Stimulated activated CD8-positive, alpha-beta memory T cell treated with anti-CD3 and anti-CD28 coated beads, Interleukin-2, amount 100 ng/mL, for 1 hour (primary cell): ENCODE results near the gene TRERF1.
A peak's percentile ranks its signal among the peaks of the same experiment; 100 is the strongest.

Source experiments
- DNase-seq, 2 donors: peaks; one replicate each; pipeline ENCODE4 v3.0.0-alpha.2; 2020; ENCODE audit warnings: low read depth in 2 of 2

The TRERF1 gene

DNA sequence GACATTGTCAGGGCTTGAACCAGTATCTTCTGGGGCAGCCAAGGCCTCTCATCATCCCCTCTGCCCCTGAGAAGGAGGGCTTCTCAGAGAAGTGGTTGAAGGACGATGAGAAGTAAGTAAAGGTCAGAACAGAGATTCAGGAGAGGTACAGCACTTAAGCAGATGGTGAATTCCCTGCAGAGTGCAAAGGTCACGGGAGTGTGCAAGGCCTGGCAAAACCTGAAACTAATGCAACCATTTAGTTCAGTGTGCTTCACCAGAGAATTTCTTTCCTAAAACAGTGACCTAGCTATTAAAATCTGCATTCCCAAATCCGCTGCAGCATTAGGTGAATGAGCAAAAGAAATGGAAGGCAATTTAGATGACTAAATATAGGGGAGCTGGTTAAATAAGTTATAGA, 58.4 kb downstream of the TRERF1 start:
- no peak for DNase-seq

DNA sequence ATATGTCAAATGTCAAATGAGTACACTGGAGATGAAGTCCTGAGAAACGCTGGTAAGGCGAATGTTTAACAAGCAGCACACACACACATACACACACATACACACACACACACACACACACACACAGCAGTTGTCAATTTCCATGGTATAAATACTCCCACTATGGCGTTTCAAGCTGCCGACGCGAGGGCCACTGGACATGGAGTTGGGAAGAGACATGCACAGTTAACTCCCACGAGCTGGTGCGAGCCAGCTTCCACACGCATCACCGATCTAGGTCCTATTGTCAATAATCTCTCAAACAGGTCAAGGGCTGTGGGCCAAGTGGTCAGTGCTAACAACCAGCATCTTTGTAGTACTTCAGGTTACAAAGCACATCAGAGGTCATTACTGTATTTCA, 58.9 kb downstream of the TRERF1 start:
- no peak for DNase-seq

DNA sequence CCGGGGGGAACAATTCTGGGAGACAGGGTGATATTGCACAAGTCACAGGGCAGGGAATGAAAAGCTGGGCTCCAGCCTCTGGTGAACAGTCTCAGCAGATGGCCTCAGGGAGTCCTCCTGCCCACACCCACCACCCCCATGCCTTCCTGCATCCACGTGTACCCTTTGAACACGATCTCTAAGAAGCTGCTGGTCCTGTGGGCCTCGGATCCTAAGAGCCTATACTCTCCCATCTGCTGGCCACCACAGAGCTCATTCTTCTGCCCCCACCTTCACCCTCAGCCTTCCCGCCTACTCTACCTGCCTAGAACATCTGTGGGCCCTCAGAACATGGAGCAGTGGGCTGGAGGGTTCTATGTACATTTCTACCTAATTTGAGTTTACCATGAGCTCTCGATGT, 60.3 kb downstream of the TRERF1 start:
- no peak for DNase-seq

DNA sequence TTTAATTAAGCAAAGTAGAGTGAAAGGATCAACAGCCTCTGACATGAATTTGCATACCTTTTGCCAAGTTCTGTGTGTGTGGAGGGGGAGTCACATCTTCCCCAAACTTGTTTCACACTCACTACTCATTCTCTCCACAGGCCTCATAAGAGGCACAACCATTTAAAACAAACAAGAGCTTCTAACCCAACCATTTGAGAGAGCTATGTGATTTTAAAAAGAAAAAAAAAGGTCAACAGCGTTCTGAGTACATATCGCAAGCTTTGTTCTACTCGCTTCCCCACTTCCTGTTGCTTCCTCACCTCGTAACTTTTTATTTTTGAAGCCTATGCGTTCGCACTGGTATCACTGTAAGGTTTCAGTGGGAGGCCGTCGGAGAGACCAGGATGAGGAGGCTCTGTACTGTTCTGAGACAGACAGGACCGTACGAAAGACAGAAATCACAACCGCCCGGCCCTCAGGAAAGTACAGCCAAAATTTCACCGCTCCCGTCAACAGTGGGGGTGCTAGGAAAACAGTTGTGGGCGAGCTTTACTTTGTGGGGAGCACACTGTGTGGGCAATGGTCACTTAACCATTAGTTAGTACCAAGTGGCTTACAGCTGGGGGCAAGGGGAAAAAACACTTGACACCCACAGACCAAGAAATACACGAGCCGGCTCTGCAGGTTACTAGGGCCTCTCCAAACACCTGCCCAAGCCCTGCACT, 61.3 kb downstream of the TRERF1 start:
- peak in 1 of 2 donors; percentile 19 for DNase-seq

DNA sequence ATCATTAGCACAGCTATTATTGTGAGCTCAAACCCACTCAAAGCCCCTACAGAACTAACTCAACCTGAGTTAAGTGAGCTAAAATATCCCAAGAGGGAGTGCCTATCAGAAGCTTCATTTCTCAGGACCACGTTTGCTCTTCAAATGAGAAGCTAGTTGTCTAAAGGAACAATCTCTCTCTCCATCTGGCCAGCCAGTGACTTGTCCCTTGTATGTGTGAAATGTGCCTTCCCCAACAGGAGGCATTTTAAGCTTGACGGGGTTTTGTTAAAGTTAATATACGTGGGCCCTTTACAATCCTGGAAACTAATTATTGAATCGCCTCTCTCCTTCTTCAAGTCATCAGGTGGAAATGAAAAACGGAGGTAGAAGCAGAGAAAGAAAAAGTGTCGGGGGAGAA, 62.0 kb downstream of the TRERF1 start:
- no peak for DNase-seq

DNA sequence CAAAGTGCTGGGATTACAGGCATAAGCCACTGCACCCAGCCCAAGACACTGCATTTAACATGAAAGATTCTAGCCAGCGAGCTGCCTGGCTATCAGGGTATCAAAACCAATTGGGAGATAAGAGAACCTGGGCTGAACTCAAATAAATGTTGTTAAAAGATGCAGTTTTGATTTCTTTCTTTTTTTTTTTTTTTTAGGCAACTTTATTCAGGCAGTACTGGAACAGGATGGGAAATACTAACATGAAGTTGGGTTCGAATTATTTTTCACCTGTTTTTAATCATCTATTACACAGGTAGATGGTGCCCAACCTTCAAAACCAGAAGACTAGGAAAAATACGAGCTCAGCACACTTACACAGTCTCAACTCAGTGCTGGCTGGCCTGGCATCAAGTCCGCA, 63.7 kb downstream of the TRERF1 start:
- DNase-seq: no peak

DNA sequence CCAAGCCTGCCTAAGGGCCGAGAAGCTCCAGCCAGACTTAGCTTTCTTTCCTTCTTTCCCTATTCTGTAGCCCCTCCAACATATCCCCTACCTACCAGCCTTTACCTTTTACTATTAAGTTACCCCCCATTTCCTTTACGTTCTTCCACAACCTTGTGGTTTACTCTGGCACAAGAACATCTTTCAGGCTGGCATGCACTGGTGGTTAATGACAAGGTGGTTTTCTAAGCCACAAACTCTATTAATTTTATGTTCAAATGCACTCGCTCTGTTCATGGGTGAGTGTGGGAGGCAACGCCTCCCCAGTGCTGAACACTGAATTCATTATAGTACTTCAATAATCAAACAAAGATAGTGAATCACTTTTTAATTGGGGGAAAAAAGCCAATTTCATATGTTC, 64.4 kb downstream of the TRERF1 start:
- no peak for DNase-seq

DNA sequence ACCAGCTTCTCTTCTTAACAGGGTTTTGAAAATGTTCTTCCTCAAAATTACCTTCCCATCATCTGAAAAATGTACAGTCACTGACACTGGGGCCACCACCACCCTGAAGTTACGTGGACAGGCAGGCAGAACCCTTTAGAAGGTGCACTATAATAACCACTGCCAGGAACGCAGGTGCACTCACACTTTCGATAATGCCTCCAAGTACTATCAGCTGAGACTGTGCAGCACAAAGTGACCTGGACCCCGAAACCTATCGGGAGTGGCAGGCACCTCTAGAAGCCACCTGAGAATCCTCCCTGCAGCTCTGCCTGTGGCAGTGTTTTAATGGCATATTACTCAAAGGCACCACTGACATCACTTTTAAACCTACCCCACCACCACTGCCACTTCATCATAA, 66.4 kb downstream of the TRERF1 start:
- no peak for DNase-seq

DNA sequence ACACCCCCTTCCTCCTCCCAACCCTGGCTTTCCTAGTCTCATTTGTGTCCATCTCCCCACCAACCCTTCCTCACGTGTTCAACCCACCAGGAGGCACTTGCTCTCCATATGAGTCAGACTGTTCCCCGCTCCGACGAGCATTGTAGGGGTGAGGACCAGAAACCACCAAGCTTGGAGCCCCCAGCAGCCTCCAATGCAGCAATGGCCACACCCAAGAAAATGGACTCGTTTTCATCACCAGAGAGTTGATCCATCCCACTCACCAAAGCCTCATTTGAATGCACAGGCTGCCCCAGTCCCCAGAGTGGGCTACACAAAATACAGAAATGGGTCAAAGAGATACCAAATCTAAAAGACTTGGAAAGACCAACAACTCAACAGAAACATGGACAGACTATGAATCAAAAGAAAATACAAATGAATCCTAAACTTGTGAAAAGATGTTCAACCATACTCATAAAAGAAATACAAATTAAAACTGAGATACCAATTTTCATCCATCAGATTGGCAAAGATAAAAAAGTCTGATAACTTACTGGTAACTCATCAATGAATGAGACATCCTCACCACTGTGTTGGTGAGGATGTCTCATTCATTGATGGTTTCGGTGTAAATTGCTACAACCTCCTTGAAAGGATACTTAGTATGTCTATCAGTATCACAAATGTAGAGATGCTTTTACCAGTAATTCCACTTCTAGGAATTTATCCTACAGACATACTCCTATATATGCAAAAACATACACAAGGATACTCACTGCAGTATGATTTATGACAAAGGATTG, 68.1 kb downstream of the TRERF1 start:
- no peak for DNase-seq

DNA sequence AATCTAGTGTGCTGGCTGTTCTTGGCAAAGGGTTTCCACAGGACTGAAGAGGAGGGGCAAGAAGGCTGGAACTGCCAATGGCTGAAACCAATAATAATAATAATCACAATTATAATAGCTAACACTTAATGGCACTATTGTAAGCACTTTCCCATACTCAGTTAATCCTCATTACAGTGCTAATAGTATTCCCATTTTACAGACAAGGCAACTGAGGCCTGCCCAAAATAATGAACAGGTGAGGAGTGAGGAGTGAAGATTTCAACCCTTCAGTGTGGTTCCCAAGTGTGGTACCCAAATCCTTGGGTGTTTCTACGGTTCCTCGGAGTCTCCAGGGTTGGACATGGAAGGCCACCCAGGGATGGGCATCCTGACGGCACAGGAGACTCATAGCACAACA, 69.9 kb downstream of the TRERF1 start:
- no peak for DNase-seq

DNA sequence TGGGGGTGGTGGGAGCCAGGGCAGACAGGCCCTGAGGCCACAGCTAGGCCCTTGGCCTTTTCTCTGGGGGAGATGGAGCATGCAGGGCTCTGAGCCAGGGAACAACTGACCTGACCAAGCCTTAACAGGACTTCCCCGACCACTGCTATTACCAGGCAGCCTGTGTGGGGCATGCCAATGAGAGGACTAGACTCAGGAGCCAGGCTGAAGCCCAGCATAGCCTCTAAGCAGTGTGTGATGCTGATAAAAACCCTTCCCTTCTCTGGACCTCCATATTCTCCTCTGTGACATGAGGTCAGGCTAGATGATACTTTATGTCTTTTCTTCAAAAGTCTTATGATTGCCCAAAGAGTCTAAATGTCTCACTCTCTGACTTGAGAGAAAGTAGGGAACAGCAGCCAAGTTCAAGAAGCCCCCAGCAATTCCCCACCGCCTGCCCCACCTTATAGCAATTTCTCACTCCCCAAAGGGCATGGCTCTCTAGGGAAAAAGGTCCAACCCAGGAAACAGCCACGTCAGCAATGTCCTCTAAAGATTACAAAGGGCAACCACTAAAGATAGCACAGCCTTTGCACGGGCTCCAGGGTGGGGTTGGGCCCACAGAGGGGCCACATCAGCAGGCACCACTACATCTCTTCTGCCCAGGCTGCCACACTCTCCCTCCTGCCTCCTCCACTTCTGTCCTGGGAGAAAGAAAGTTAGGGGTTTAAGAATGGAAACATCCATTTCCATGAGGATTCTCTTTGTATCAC, 71.3 kb downstream of the TRERF1 start:
- DNase-seq: no peak

DNA sequence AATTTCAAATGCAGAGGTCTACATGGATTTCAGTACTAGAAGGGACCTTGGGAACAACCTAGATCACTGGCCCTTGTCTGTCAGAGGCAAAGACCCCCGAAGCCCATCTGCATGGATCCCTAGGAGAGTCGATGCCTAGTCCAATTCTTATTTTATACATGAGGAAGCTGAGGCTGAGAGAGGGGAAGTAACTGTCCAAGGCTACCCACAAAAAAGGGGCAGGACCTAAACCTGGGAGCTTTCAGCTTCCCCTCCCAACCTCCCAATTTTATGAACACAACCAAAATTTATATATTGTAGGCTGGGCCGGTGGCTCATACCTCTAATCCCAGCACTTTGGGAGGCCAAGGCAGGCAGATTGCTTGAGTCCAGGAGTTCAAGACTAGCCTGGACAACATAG, 73.2 kb downstream of the TRERF1 start:
- no peak for DNase-seq

DNA sequence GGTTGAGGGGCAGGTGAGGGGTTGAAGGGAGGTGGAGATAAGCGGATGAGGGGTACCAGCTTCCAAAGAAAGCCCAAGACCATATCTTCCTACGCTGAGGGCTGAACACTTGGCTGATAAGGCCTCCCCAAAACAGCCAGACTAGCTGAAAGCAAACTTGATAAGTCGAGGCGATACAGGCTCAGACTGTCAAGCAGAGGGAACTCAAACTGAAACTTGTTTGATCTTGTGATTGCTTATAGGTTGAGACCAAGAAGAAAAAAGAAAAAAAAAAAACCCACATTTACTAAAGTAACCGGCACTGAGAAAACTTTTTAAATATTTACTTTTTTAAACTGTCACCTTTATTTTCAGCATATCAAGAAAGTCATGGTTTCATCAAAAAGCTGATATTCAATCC, 73.6 kb downstream of the TRERF1 start:
- DNase-seq: no peak

DNA sequence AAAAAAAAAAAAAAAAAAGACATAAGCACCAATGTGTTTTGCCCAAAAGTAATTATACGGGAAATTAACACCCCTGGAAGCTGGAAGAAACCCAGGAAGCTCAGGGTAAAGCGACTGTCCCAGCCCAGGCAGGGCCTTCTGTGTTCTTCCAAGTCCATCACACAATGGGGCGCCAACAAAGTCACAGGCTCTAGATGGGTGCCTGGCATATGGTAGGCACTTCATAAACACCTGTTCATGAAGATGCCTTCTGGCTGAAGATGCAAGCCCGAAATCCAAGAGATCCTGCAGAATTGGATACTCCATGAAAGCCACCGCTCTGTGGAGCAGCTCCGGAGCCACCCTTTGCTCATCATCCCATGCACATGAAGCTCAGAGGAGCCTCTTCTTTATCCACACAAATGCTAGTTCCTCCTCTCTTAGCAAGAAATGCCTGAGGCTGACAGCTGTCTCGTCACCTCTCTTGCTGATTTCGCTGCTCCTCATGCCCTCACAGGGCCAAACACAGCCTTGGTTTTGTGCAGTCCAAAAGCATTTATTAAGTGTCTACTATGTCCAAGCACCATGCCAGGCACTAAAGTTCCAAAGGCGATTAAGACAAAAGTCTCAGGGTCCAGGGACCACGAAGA, 76.6 kb downstream of the TRERF1 start:
- DNase-seq: no peak

DNA sequence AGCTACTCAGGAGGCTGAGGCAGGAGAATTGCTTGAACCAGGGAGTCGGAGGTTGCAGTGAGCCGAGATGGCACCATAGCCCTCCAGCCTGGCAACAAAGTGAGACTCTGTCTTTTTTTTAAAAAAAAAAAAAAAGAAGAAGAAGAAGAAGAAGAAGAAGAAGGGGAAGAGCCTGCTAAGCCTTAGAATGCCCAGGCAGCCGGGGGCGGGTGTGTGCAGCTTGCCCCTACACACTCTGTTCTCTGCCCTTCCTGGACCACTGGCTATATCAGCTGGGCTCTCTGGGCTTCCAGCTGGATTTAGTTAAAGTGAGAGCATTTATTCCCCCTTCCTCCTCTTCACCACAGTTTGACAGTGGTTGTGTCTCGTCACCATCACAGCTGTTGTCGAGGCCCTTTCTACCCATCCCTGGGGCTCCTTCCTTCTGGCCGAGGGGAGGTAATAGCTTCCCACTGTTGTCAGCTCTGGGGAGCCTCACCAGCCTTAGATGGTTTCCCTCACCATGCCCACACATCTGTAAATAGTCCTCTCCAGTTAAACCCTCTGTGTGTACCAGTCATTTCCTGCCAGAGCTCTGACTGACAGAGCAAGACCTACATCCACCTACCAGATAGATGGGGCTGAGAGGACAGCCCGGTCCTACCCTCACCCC, 77.6 kb downstream of the TRERF1 start:
- DNase-seq: no peak

DNA sequence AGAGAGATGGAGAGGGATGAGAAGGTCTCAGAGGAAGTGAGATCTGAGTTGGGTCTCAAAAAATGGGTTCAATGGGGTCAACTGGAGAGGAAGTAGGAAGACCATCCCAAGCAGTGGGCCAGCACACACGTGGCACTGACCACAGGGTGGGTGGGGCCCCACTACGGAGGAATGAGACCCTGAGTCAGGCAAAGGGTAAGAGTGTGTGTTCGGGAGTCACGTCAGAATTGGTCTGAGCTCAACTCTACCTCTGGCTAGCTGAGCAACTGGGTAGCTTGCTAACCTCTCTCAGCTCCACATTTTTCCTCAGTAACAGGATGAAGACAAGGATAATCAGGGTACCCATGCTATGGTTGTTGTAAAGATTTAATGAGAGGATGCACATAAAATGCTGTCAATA, 79.0 kb downstream of the TRERF1 start:
- no peak for DNase-seq

DNA sequence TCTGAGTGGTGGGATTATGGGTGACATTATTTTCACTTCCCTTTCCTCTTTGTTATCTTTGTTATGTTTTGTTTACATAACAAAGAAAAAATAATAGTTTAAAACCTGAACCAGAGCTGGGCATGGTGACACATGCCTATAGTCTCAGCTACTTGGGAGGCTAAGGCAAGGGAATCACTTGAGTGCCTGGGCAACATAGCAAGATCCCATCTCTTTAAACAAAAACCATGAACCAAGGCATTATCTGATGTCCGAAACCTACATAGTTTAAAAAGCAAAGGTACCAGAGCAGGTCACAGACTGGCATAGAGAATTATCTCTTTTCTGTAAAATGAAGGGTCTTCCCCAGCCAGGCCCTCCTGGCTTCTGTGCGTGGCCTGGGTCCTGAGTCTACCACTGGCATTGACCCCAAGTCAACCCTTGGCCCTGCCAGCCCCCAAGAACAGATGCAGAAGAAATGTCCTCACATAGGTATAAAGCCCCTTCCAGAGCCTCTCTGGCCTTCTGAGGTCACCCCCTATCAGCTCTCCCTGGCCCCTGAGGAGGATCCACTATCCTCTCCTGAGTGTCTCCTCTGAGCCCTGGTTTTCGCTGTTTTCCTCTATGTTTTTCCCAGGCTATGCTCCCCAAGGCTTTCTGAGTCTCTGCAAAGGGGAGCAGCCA, 81.3 kb downstream of the TRERF1 start:
- no peak for DNase-seq

DNA sequence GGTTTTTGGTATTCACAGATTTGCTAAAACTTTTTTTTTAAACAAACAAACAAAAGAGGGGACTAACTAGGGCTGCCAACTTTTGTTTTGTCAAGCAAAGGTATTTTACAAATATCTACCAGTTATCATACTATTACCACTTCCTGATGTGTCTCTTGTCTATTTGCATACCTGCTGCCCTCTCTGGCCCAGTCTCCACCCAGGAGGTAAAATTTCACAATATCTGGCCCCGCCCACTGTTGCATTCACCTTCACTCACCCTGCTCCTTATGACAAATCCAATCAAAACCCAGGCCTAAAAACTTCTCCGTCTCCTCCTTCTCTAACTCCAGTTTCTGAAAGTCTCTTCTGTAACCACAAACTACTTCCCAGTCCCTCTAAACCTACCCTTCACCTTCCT, 82.2 kb downstream of the TRERF1 start:
- no peak for DNase-seq

DNA sequence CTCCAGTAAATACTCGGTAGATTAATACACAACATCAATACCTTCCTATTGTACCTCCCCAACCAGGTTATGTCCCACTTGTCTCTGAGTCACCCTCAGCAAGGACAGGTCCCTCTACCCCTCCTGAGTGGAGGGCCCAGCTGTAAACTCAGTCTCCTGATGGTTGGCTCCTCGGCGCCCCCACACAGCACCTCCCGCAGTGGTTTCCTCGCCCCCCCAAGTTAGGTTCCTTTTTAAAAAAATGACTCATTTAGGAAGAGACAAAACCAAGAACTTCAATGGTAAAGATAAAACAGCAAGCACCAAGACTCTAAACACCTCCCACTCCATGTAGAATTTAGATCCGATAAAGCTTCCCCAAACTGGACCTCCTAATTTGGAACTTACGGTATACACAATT, 83.5 kb downstream of the TRERF1 start:
- peak; percentile 34 to 36 for DNase-seq

DNA sequence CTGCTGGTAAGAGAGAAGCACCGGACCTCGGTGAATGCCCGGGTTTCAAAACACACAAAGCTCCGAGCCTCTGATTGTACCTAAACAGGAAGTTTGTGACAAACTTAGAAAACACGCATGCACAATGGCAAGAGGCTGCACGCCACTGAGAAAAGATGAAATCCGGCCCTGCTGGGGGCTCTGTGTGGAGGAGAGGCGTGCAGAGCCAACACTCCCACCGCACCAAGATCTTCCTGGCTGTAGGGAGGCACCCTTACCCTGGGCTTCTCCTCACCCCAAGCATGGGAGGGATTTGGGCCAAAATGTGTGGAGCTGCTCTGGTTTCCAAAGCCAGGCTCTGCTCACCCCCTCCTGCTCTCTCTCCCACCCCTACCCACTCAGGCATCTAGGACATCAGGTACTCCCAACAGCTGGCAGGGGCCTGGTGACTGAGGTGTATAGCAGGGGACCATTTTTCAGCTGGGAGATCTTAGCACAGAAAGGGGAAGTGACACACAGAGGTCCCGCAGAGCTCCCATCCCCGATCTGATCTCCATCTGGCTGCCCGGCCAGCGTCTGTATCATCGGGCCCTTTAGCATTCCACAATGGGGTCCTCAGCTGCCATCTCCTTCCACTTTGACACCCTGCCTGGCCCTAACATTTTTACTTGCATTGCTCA, 84.2 kb downstream of the TRERF1 start:
- DNase-seq: no peak

DNA sequence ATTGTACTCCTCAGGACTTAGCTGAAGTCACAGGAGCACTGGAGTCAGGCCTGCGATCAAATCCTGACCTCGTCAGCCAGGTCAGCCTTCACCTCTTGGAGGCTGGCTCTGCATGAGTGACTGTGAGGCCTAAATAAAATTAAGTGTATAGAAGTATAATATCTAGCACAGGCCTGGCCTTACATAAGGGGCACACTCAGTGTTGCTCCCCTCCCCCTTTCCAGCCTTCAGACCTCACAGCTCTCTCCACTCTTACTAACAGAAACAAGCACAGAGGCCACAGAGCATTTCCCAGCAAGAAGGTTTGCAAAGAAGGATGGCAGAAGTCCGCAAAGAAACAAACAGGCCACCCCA, 84.8 kb downstream of the TRERF1 start:
- no peak for DNase-seq
